Measurements from ENCODE around the gene ADORA1.

The ADORA1 gene

DNA sequence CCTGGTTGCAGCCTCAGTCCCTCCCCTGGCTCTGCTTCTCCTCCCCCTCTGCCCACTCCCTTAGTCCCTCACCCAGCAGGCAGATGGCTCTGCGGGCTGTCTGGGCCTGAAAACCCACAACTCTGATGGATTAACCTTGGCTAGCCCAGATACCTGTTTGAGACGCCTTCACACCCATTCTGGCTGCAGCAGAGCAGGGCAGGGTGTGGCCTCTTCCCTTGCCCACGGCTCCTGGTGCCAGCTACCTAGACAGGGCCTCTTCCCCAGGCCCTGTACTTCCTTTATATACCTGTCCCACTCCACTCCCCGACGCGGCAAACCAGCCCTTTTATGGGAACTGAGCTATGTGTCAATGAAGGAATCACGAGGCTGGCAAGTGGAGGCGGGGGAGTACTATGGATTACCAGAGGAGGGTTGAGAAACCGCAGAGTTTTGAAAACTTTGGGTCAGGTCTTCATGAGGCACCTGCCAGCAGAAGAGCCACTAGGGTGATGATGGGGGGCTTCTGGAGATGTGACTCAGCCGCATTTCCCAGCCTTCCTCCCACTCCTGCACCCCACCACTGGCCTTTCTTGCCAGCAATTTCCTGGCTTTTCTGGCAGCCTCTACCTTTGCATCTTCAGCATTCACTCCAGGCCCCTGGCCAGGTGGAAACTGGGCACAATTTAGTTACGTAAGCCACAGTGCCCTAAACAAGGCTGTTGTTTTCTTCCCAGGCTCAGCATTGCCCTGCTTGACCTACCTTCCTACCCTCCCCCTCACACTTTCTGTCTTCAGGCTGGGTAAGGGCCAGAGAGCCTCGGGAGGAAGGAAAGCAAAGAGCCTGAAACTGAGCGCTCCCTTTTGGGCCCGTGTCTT lies 59.1 kb downstream of the ADORA1 start, which contains the start of gene CHI3L1:
CHI3L1 (minus strand) TSS at position 259 of the 858 bp plus-strand sequence; CDS start at position 178, 81 bp downstream.
- no peak within 1 kb of the TSS for H3K4me3 ChIP-seq (ENCODE audit: low read depth in 1 of 2, low read length in 2 of 2)
- DNase-seq, result no peak
- TF ChIP-seq, protein P1, sequence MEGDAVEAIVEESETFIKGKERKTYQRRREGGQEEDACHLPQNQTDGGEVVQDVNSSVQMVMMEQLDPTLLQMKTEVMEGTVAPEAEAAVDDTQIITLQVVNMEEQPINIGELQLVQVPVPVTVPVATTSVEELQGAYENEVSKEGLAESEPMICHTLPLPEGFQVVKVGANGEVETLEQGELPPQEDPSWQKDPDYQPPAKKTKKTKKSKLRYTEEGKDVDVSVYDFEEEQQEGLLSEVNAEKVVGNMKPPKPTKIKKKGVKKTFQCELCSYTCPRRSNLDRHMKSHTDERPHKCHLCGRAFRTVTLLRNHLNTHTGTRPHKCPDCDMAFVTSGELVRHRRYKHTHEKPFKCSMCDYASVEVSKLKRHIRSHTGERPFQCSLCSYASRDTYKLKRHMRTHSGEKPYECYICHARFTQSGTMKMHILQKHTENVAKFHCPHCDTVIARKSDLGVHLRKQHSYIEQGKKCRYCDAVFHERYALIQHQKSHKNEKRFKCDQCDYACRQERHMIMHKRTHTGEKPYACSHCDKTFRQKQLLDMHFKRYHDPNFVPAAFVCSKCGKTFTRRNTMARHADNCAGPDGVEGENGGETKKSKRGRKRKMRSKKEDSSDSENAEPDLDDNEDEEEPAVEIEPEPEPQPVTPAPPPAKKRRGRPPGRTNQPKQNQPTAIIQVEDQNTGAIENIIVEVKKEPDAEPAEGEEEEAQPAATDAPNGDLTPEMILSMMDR (IDR thresholded peaks at IDR 0.05; ENCODE audit: borderline replicate concordance, extremely low read depth, low read length, poor library complexity, severe bottlenecking), result no peak
- no peak for TF ChIP-seq EZH2 (IDR thresholded peaks at IDR 0.05; ENCODE audit: borderline replicate concordance, low read depth, low read length, severe bottlenecking)
- no peak within 1 kb of the TSS for H3K9ac ChIP-seq (ENCODE audit: low read depth, low read length)
- no peak within 1 kb of the TSS for H3K27ac ChIP-seq (ENCODE audit: low read length)
- no peaks in the 10 kb centered on the region for H3K36me3 ChIP-seq (ENCODE audit: insufficient read depth, low read length)
- no peak within 1 kb of the TSS for H3K4me2 ChIP-seq (ENCODE audit: insufficient read depth, low read length)
- no peaks in the 10 kb centered on the region for H3K9me3 ChIP-seq (ENCODE audit: insufficient read depth, low read length, severe bottlenecking)
- no peak within 1 kb of the TSS for H2AFZ ChIP-seq (ENCODE audit: low read depth, low read length)
- no peaks in the 10 kb centered on the region for H3K4me1 ChIP-seq (ENCODE audit: insufficient read depth, low read length)
- peaks cover 39% of the 10 kb centered on the region for H3K27me3 ChIP-seq (ENCODE audit: insufficient read depth, low read length, poor library complexity)
- peaks cover 7% of the 10 kb centered on the region; the same call in 1 of the 2 replicates for H4K20me1 ChIP-seq (ENCODE audit: insufficient read depth, low read length)
- H3K79me2 ChIP-seq (ENCODE audit: insufficient read depth, low read length), result no peaks in the 10 kb centered on the region
- ATAC-seq (ENCODE audit: insufficient read depth, low read depth), result no peak

DNA sequence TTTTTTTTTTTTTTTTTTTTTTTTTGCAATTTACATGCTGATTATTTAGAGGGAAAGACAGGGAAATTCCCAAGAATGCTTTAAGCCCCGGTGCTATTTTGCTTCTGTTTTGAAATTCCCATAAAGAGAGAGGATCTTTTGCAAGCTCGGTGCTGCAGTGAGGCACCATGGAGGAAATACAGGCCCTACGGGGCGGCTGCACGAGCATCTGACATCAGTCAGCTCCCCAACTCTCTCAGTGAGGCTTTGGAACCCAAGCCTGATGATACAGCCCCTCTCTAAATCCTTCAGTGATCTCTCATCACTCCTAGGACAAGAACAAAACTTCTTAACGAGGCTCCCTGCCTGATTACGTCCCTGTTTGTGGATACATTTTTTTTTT lies 59.8 kb downstream of the ADORA1 start:
- peaks cover 39% of the 10 kb centered on the region for H3K27me3 ChIP-seq (ENCODE audit: insufficient read depth, low read length, poor library complexity)
- no peaks in the 10 kb centered on the region for H3K79me2 ChIP-seq (ENCODE audit: insufficient read depth, low read length)
- H3K4me2 ChIP-seq (ENCODE audit: insufficient read depth, low read length), result no peak overlapping the region
- ATAC-seq (ENCODE audit: insufficient read depth, low read depth) (no peak), DNase-seq (no peak)
- no peak overlapping the region for H3K9ac ChIP-seq (ENCODE audit: low read depth, low read length)
- H2AFZ ChIP-seq (ENCODE audit: low read depth, low read length), result no peak overlapping the region
- no peaks in the 10 kb centered on the region for H3K9me3 ChIP-seq (ENCODE audit: insufficient read depth, low read length, severe bottlenecking)
- peaks cover 7% of the 10 kb centered on the region; the same call in 1 of the 2 replicates for H4K20me1 ChIP-seq (ENCODE audit: insufficient read depth, low read length)
- H3K4me1 ChIP-seq (ENCODE audit: insufficient read depth, low read length), result no peaks in the 10 kb centered on the region
- H3K27ac ChIP-seq (ENCODE audit: low read length), result no peak overlapping the region
- no peaks in the 10 kb centered on the region for H3K36me3 ChIP-seq (ENCODE audit: insufficient read depth, low read length)
- no peak overlapping the region for H3K4me3 ChIP-seq (ENCODE audit: low read depth in 1 of 2, low read length in 2 of 2)
- TF ChIP-seq EZH2 (IDR thresholded peaks at IDR 0.05; ENCODE audit: borderline replicate concordance, low read depth, low read length, severe bottlenecking), result no peak
- TF ChIP-seq, protein P1 (IDR thresholded peaks at IDR 0.05; ENCODE audit: borderline replicate concordance, extremely low read depth, low read length, poor library complexity, severe bottlenecking), result no peak

DNA sequence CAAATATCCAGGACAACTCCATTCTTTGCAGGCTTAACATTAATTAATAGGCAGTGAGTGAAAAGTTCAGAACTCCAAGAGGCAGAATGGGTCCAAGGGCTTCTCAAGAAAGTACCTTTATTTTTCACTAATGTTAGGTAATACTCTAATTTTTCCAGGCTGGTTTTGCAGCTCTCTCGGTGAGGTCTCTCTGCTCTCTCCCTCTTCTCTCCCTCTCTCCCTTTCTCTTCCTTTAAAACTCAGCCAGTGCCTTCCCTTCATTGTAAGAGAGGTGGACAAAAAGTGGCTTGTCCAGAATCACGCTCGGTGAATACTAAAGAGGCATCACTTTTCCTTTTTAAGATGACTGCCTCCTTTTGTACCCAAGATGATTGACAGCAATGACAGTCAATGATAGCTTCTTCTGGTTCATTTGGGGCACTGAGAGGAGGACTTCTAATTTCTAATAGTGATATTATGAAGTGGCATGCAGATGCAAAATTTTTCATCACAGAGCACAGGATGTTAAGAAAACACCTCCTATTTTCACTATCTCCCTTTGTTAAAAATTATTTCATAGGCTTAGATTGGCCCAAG lies 60.3 kb downstream of the ADORA1 start:
- H3K9me3 ChIP-seq (ENCODE audit: insufficient read depth, low read length, severe bottlenecking), result no peaks in the 10 kb centered on the region

More for the DNA sequence above, 60.3 kb downstream of the ADORA1 start:
- Histone ChIP-seq H3K4me1 (ENCODE audit: insufficient read depth, low read length) (no peaks in the 10 kb centered on the region), H3K9ac (ENCODE audit: low read depth, low read length) (no peak overlapping the region), H3K4me3 (ENCODE audit: low read depth in 1 of 2, low read length in 2 of 2) (no peak overlapping the region), H3K79me2 (ENCODE audit: insufficient read depth, low read length) (no peaks in the 10 kb centered on the region), H4K20me1 (ENCODE audit: insufficient read depth, low read length) (peaks cover 6% of the 10 kb centered on the region; the same call in 1 of the 2 replicates), H2AFZ (ENCODE audit: low read depth, low read length) (no peak overlapping the region), H3K27me3 (ENCODE audit: insufficient read depth, low read length, poor library complexity) (peaks cover 39% of the 10 kb centered on the region), H3K36me3 (ENCODE audit: insufficient read depth, low read length) (no peaks in the 10 kb centered on the region), H3K4me2 (ENCODE audit: insufficient read depth, low read length) (no peak overlapping the region), H3K27ac (ENCODE audit: low read length) (no peak overlapping the region)
- no peak for ATAC-seq (ENCODE audit: insufficient read depth, low read depth)
- TF ChIP-seq, protein P1 (IDR thresholded peaks at IDR 0.05; ENCODE audit: borderline replicate concordance, extremely low read depth, low read length, poor library complexity, severe bottlenecking), result no peak
- no peak for TF ChIP-seq EZH2 (IDR thresholded peaks at IDR 0.05; ENCODE audit: borderline replicate concordance, low read depth, low read length, severe bottlenecking)
- no peak for DNase-seq
